Upper lobe of left lung (tissue), 4 donors: Measurements from ENCODE around the gene OTUD4.

Experiments used
- CTCF ChIP-seq, 6 experiments: fragments of 450-650 bp in 4 of 6; fragments of 200-600 bp in 2 of 6; sonication (generic) in 2 of 6; IDR thresholded peaks; one replicate each; pipeline ENCODE4 v1.5.1; 2016 to 2019; ENCODE audit warnings: antibody characterized with exemption in 6 of 6
- POLR2A ChIP-seq, 4 donors: fragments of 450-650 bp; IDR thresholded peaks; one replicate each; pipeline ENCODE4 v1.5.1; 2016 to 2017; ENCODE audit warnings: antibody characterized with exemption in 4 of 4, mild to moderate bottlenecking in 2 of 4
- POLR2AphosphoS5 ChIP-seq, 2 donors: sonication (generic); formaldehyde crosslinking; IDR thresholded peaks; one replicate each; pipeline ENCODE4 v1.5.1; 2017; ENCODE audit warnings: antibody characterized with exemption in 2 of 2

- TF ChIP-seq POLR2A (IDR thresholded peaks at IDR 0.05) (no peak), CTCF (IDR thresholded peaks at IDR 0.05) (no peak), POLR2AphosphoS5 (IDR thresholded peaks at IDR 0.05) (no peak)
Observed at GRCh38 chr4:145103496-145103895, 76.9 kb downstream of the OTUD4 start.
